CD4-positive, alpha-beta T cell treated with Interleukin-4 for 4 hours (primary cell): Measurements from ENCODE around the gene CLDN4.
"Not testable (repeated sequence)": the region's sequence is repeated elsewhere in the genome, so short reads cannot be mapped to it uniquely, and the experiment has no call there.

Experiments used
- DNase-seq: peaks from one replicate; pipeline ENCODE4 v3.0.0-alpha.2; 2020

CLDN4 gene

GRCh38 chr7:73844131-73844547 lies 13.3 kb downstream of the CLDN4 start:
- no peak for DNase-seq

- no peak for DNase-seq
These were observed 14.2 kb downstream of the CLDN4 start for GRCh38 chr7:73844848-73845460.

- DNase-seq, result not testable (repeated sequence)
These were observed 15.0 kb downstream of the CLDN4 start for GRCh38 chr7:73845701-73846195.

- DNase-seq, result no peak
These were observed 17.3 kb downstream of the CLDN4 start for GRCh38 chr7:73847941-73848723.

GRCh38 chr7:73850781-73851207 lies 20.0 kb downstream of the CLDN4 start:
- peak; percentile 13 for DNase-seq

- DNase-seq, result peak; percentile 45
These were observed 20.9 kb downstream of the CLDN4 start for GRCh38 chr7:73851410-73852338.

GRCh38 chr7:73852500-73852899 lies 21.7 kb downstream of the CLDN4 start:
- DNase-seq, result no peak

GRCh38 chr7:73856941-73857340 lies 26.1 kb downstream of the CLDN4 start:
- DNase-seq, result no peak

GRCh38 chr7:73858807-73859206 lies 28.0 kb downstream of the CLDN4 start:
- DNase-seq, result no peak

GRCh38 chr7:73860859-73861258 lies 30.1 kb downstream of the CLDN4 start, which contains the start of gene TMEM270:
Gene TMEM270 (plus strand): TSS chr7:73861159. CDS start chr7:73861195, 36 bp downstream.
- no peak for DNase-seq

GRCh38 chr7:73861305-73861704 lies 30.5 kb downstream of the CLDN4 start:
- no peak for DNase-seq

GRCh38 chr7:73864981-73865711 lies 34.4 kb downstream of the CLDN4 start:
- DNase-seq, result no peak

- DNase-seq, result no peak
These were observed 35.1 kb downstream of the CLDN4 start for GRCh38 chr7:73865738-73866445.

- DNase-seq, result no peak
These were observed 35.6 kb downstream of the CLDN4 start for GRCh38 chr7:73866446-73866767.

- DNase-seq, result no peak
These were observed 38.4 kb downstream of the CLDN4 start for GRCh38 chr7:73869011-73869798.

GRCh38 chr7:73870041-73870492 lies 39.3 kb downstream of the CLDN4 start:
- no peak for DNase-seq

GRCh38 chr7:73871163-73872011 lies 40.6 kb downstream of the CLDN4 start:
- no peak for DNase-seq

GRCh38 chr7:73872056-73872908 lies 41.5 kb downstream of the CLDN4 start:
- no peak for DNase-seq

- no peak for DNase-seq
These were observed 45.6 kb downstream of the CLDN4 start for GRCh38 chr7:73876361-73876760.
